ENCODE results near the gene PEX12.
"Not testable (repeated sequence)": the region's sequence is repeated elsewhere in the genome, so short reads cannot be mapped to it uniquely, and the experiment has no call there.

The PEX12 gene

GRCh38 chr17:35537601-35538141 is 40.7 kb downstream of the PEX12 start, which contains the start of gene SLFN12L:
TSS of gene SLFN12L (minus strand) at chr17:35537678. CDS start at chr17:35522364, 15,314 bp downstream.
- DNase-seq (ENCODE audit: low read depth in 1 of 2, low spot score in 1 of 2): no peak
- H3K27ac ChIP-seq (replicated peaks): no peak within 1 kb of the TSS

GRCh38 chr17:35536664-35537171 is 41.7 kb downstream of the PEX12 start:
- H3K27ac ChIP-seq (replicated peaks): no peak overlapping the region
- H3K4me3 ChIP-seq (replicated peaks; ENCODE audit: insufficient read depth, low read length): no peak overlapping the region
- TF ChIP-seq GABPA (IDR thresholded peaks at IDR 0.05; ENCODE audit: low read depth): no peak
- no peak for TF ChIP-seq REST (IDR thresholded peaks at IDR 0.05; ENCODE audit: insufficient replicate concordance, low read depth)
- TF ChIP-seq POLR2AphosphoS5 (IDR thresholded peaks at IDR 0.05; ENCODE audit: low read depth): no peak
- TF ChIP-seq SPI1 (IDR thresholded peaks at IDR 0.05; ENCODE audit: borderline replicate concordance, low read depth): no peak
- no peak for TF ChIP-seq CTCF (IDR thresholded peaks at IDR 0.05; ENCODE audit: insufficient read depth, low read length)
- no peak for DNase-seq (ENCODE audit: low read depth in 1 of 2, low spot score in 1 of 2)
- H3K27me3 ChIP-seq (ENCODE audit: insufficient read depth, poor library complexity, severe bottlenecking): no peaks in the 10 kb centered on the region

More at GRCh38 chr17:35537601-35538141, 40.7 kb downstream of the PEX12 start, which contains the start of gene SLFN12L:
- Histone ChIP-seq H3K4me3 (replicated peaks; ENCODE audit: insufficient read depth, low read length) (no peak within 1 kb of the TSS), H3K27me3 (ENCODE audit: insufficient read depth, poor library complexity, severe bottlenecking) (no peaks in the 10 kb centered on the region)
- TF ChIP-seq POLR2AphosphoS5 (IDR thresholded peaks at IDR 0.05; ENCODE audit: low read depth) (no peak), SPI1 (IDR thresholded peaks at IDR 0.05; ENCODE audit: borderline replicate concordance, low read depth) (no peak), REST (IDR thresholded peaks at IDR 0.05; ENCODE audit: insufficient replicate concordance, low read depth) (no peak), GABPA (IDR thresholded peaks at IDR 0.05; ENCODE audit: low read depth) (no peak), CTCF (IDR thresholded peaks at IDR 0.05; ENCODE audit: insufficient read depth, low read length) (no peak)

GRCh38 chr17:35535406-35535805 is 43.0 kb downstream of the PEX12 start:
- H3K27ac ChIP-seq (replicated peaks); DNase-seq (ENCODE audit: low read depth in 1 of 2, low spot score in 1 of 2); H3K4me3 ChIP-seq (replicated peaks; ENCODE audit: insufficient read depth, low read length); H3K27me3 ChIP-seq (ENCODE audit: insufficient read depth, poor library complexity, severe bottlenecking): not testable (repeated sequence)

GRCh38 chr17:35534576-35535093 is 43.7 kb downstream of the PEX12 start:
- no peak for TF ChIP-seq REST (IDR thresholded peaks at IDR 0.05; ENCODE audit: insufficient replicate concordance, low read depth)
- no peak for TF ChIP-seq POLR2AphosphoS5 (IDR thresholded peaks at IDR 0.05; ENCODE audit: low read depth)
- TF ChIP-seq CTCF (IDR thresholded peaks at IDR 0.05; ENCODE audit: insufficient read depth, low read length): no peak
- TF ChIP-seq SPI1 (IDR thresholded peaks at IDR 0.05; ENCODE audit: borderline replicate concordance, low read depth): no peak
- no peak for TF ChIP-seq GABPA (IDR thresholded peaks at IDR 0.05; ENCODE audit: low read depth)
- H3K27me3 ChIP-seq (ENCODE audit: insufficient read depth, poor library complexity, severe bottlenecking): no peaks in the 10 kb centered on the region
- no peak overlapping the region for H3K4me3 ChIP-seq (replicated peaks; ENCODE audit: insufficient read depth, low read length)
- no peak overlapping the region for H3K27ac ChIP-seq (replicated peaks)
- DNase-seq (ENCODE audit: low read depth in 1 of 2, low spot score in 1 of 2): no peak
